HG03097 (cell line): Measurements from ENCODE around the gene VEGFB.
A peak's percentile ranks its signal among the peaks of the same experiment; 100 is the strongest.

ENCODE experiments used
- ATAC-seq: cut with Tn5 transposase; IDR thresholded peaks from one replicate; pipeline ENCODE4 v1.9.1; 2021; ENCODE audit not compliant: unreplicated experiment, low FRiP score

VEGFB gene

GRCh38 chr11:64230171-64230984 lies 4.0 kb upstream of the VEGFB start, which contains the start of gene DNAJC4:
Gene DNAJC4 (plus strand): TSS chr11:64230548. CDS start chr11:64230855, 307 bp downstream.
- ATAC-seq, result peak; percentile 38

- no peak for ATAC-seq
Measured at GRCh38 chr11:64230985-64231365, 3.4 kb upstream of the VEGFB start.

GRCh38 chr11:64231546-64231945 lies 2.8 kb upstream of the VEGFB start:
- ATAC-seq, result no peak

- no peak for ATAC-seq
Measured at GRCh38 chr11:64232182-64232966, 2.0 kb upstream of the VEGFB start.

- no peak for ATAC-seq
Measured at GRCh38 chr11:64232967-64233315, 1.4 kb upstream of the VEGFB start.

GRCh38 chr11:64234647-64235379 lies 429 bp downstream of the VEGFB start:
- no peak for ATAC-seq

- no peak for ATAC-seq
Measured at GRCh38 chr11:64235437-64236161, 1.2 kb downstream of the VEGFB start.

- no peak for ATAC-seq
Measured at GRCh38 chr11:64237484-64237951, 3.1 kb downstream of the VEGFB start.

GRCh38 chr11:64238076-64238475 lies 3.7 kb downstream of the VEGFB start:
- no peak for ATAC-seq

GRCh38 chr11:64238999-64239398 lies 4.6 kb downstream of the VEGFB start:
- no peak for ATAC-seq

GRCh38 chr11:64239662-64240434 lies 5.5 kb downstream of the VEGFB start:
- ATAC-seq, result peak; percentile 12

- ATAC-seq, result peak; percentile 48
Measured at GRCh38 chr11:64240435-64241240, 6.3 kb downstream of the VEGFB start, which contains the start of gene FKBP2. Gene FKBP2 (plus strand): TSS chr11:64241095. CDS start chr11:64242388, 1,293 bp downstream.

GRCh38 chr11:64241241-64241490 lies 6.8 kb downstream of the VEGFB start:
- ATAC-seq, result peak; percentile 54

GRCh38 chr11:64241491-64242374 lies 7.3 kb downstream of the VEGFB start:
- ATAC-seq, result peak; percentile 54

GRCh38 chr11:64243236-64243854 lies 9.0 kb downstream of the VEGFB start:
- ATAC-seq, result no peak

- ATAC-seq, result no peak
Measured at GRCh38 chr11:64244107-64244506, 9.7 kb downstream of the VEGFB start.

- ATAC-seq, result no peak
Measured at GRCh38 chr11:64244966-64245365, 10.6 kb downstream of the VEGFB start.

- no peak for ATAC-seq
Measured at GRCh38 chr11:64245401-64245796, 11.0 kb downstream of the VEGFB start.
